IPS-11a (cell line): ENCODE results near the gene RAPGEF2.

ENCODE experiments used
- H3K4me3 ChIP-seq: one replicate; pipeline ENCODE4 v1.5.1; 2013; ENCODE audit warnings: low read depth, low read length, control low read depth

Gene RAPGEF2

DNA sequence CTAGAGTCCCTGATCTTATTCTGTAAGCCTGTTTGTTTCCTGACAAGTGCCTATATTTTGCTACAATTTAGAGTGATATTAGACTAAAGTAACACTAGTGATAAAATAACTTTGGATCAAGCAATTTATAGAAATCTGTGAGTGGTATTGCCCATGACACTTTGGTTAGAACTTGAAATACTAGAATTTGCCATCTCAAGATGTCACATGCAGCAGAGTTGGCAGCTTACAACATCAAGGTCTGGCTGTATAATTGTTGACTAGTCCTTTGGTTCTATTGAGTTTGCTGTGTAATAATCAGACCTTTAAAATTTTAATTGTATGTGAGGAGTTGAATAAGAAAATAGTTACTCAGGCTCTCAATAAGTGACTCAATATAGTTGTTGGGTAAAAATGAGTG, 167.1 kb downstream of the RAPGEF2 start:
- H3K4me3 ChIP-seq: no peak overlapping the region

DNA sequence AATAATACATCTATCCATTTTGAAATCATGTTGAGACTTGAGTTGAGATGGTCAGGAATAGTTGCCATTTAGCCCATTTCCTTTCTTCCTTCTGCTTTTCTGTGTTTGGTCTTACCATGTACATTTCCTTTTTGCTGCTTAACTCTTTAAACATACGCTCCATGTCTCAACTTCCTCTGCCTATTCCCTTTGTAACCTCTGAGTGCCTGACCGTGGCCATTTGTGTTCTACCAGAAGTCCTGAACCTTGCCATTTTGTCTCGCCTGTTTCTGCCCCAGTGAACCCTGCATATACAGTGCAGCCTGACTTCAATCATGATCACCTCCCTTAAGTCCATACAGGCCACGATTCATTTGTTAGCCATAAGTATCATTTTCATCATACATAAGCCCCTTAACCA, 169.0 kb downstream of the RAPGEF2 start:
- no peak overlapping the region for H3K4me3 ChIP-seq

GRCh38 chr4:159272273-159273140, 169.6 kb downstream of the RAPGEF2 start:
- no peak overlapping the region for H3K4me3 ChIP-seq

DNA sequence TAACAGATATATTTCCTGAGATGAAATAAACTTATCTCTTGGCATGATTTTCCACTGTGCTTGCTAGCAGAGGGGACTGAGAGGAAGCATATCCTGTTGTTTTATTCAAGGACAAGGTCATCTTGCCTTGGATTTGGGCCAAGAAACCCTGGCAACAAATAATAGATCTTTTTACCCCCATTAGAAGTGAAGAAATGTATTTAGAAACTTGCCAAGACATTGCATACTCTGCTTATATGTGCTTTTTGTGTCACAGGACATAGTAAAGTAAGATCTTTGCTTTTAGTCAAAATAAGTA, 170.2 kb downstream of the RAPGEF2 start:
- H3K4me3 ChIP-seq: no peak overlapping the region

- no peak overlapping the region for H3K4me3 ChIP-seq
Observed at GRCh38 chr4:159273841-159274240, 171.0 kb downstream of the RAPGEF2 start.

- no peak overlapping the region for H3K4me3 ChIP-seq
Observed at GRCh38 chr4:159278399-159278798, 175.5 kb downstream of the RAPGEF2 start.

GRCh38 chr4:159279084-159279483, 176.2 kb downstream of the RAPGEF2 start:
- no peak overlapping the region for H3K4me3 ChIP-seq

GRCh38 chr4:159280442-159281172, 177.7 kb downstream of the RAPGEF2 start:
- H3K4me3 ChIP-seq: no peak overlapping the region

GRCh38 chr4:159281771-159282170, 178.9 kb downstream of the RAPGEF2 start:
- no peak overlapping the region for H3K4me3 ChIP-seq

DNA sequence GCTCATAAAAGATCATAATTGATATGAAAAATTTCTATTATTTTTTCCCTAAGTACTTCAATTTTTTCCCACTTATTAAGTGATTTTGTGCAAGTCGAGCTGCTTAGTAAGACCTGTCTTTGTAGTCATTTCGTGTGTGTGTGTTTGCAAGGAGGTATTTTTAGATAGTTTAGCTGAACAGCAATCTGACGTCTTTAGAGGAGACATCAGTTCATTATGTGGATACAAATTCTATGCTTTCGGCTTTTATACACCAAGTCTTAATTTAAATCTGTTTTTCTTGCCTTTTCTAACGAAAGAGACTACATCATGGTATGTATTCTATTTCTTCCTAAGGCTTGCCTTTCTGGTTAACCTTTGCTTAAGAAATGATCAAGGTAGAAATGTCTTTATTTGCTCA, 179.4 kb downstream of the RAPGEF2 start:
- no peak overlapping the region for H3K4me3 ChIP-seq

DNA sequence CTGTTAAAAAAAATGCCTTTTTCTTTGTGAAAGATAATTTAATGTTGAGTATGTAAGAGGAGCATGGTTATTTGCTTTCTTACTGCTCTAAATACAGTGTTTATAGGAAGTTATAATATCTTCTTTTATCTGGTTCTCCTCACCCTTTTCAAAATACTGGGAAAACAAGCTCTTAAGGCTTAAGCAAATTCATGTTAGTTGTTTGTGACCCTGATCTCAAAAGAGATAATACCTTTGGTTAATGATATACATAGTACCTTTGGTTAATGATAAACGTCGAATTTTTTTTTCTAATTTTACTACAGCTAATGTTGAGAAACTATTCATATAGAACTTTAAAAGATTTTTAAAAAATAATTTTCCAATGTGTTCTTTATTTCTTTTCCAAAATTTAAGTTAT, 180.1 kb downstream of the RAPGEF2 start:
- no peak overlapping the region for H3K4me3 ChIP-seq

GRCh38 chr4:159283696-159284095, 180.8 kb downstream of the RAPGEF2 start:
- H3K4me3 ChIP-seq: no peak overlapping the region

DNA sequence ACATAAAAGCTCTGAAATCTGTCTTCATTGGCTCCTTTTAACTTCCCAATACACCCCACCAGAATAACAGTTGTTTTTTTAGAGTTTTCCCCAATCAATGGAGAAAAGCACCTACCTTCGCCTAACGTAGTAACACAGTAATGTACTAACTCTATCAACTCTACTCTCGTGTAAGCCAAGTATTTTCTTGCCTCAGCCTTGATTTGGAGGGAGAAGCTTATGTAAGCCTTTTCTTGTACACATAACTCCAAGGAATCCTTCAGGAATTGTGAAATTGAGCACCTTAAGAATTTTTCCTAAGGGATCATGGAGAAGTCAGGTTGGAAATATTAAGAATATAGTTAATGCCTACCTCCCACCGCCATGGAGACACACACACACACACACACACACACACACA, 181.2 kb downstream of the RAPGEF2 start:
- no peak overlapping the region for H3K4me3 ChIP-seq

- no peak overlapping the region for H3K4me3 ChIP-seq
Observed at GRCh38 chr4:159284733-159285132, 181.9 kb downstream of the RAPGEF2 start.

GRCh38 chr4:159287767-159288166, 184.9 kb downstream of the RAPGEF2 start:
- H3K4me3 ChIP-seq: no peak overlapping the region

- H3K4me3 ChIP-seq: no peak overlapping the region
Observed at GRCh38 chr4:159289682-159290081, 186.8 kb downstream of the RAPGEF2 start.

DNA sequence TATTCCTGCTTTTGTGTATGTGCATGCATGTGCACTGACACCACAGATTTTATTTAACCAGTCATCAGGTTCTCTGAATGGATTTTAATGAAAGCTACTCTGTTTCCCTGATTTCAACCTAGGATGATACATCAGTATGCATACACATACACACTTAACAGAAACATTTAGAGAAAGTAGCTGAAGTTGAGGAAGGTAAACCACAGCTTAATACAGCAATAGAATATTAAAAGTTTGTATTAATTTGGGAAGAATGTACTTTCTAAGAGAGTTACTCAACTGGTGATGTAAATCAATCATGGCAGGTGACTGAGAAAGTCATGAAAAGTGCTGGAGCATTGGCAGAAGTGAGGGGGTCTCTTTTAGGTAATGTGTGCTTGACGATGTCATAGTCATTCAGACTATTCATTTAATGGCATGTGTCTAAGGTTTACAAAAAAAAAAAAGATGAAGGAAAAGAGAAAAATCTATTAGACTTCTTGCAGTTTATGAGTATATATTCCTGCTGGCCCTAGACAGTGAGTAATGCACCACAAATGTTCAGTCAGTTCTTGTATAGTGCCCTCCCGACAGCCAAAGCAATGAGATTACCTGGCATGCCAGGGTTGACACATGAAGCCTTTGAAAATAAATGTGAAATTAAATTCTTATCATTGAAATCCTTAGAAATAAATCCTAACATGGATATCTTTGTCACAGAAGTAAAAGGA, 187.6 kb downstream of the RAPGEF2 start:
- H3K4me3 ChIP-seq: no peak overlapping the region

- no peak overlapping the region for H3K4me3 ChIP-seq
Observed at GRCh38 chr4:159291176-159291575, 188.3 kb downstream of the RAPGEF2 start.

DNA sequence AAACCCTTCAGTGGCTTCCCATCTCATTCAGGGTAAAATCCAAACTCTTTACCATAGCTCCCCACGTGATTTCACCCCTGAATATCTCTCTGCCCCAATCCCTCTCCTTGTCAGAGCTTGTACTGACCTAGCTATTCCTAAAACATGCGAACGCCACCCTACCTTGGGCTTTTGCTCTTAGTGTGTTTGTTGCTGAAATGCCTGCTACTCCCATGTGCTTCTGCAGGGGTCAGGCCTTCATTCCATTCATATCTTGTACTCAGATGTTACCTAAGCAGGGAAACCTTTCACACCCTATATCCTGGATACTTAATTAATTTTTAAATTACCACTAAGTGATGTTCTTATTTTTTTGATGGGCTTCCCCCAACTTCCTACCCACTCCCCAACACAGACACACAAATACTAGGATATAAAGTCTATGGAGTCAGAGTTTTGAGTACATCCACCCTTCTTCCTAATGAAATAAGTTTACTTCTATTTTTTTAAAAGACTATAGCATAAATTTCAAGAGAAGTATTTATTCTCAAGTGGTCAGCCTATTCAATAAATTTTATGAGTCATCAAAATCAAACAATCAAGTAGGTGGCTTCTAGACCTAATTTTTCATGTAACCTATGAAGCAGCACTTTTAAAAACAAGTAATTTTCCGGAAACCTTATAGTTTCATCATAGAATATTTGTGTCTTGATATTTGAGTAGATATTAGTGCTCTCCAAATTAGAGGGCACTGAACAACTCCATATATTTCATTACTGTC, 189.4 kb downstream of the RAPGEF2 start:
- H3K4me3 ChIP-seq: no peak overlapping the region

- H3K4me3 ChIP-seq: no peak overlapping the region
Observed at GRCh38 chr4:159293811-159294515, 191.1 kb downstream of the RAPGEF2 start.
